Esophagus squamous epithelium (tissue), 4 donors: ENCODE results near the gene PLXNB1.

Experiments
- CTCF ChIP-seq, 6 experiments: fragments of 450-650 bp in 4 of 6; fragments of 200-600 bp in 2 of 6; sonication (generic) in 2 of 6; IDR thresholded peaks; one replicate each; pipeline ENCODE4 v1.5.1; 2016 to 2019; ENCODE audit warnings: antibody characterized with exemption in 6 of 6, mild to moderate bottlenecking in 4 of 6, moderate library complexity in 4 of 6
- POLR2A ChIP-seq, 4 donors: fragments of 450-650 bp; IDR thresholded peaks; one replicate each; pipeline ENCODE4 v1.6.1; 2017; ENCODE audit warnings: antibody characterized with exemption in 4 of 4, mild to moderate bottlenecking in 4 of 4, moderate library complexity in 3 of 4

GRCh38 chr3:48399387-48400172 lies 30.3 kb downstream of the PLXNB1 start:
- TF ChIP-seq CTCF (IDR thresholded peaks at IDR 0.05) (no peak), POLR2A (IDR thresholded peaks at IDR 0.05) (no peak)
